ENCODE data around the gene AFF3.

DNA sequence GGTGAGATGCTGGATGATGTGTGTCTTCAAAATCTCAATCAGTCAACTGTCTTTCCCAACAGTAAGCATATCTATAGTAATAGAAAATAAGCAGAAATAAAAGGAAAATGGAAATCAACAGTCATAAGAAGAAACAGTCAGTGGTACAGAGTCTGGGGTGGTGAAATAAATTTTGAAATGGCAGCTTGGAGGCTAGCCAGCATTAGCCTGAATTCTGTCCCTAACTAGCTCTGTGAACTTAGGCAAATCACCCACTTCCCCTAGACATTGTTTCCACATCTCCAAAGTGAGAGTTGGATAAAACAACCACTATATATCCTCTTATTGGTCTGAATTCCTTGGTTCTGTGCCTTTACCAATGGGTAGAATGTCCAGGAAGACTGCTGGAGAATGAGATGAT, 462.9 kb downstream of the AFF3 start:
- TF ChIP-seq CTCF (IDR thresholded peaks at IDR 0.05; ENCODE audit: low read length): no peak
- TF ChIP-seq EZH2 (IDR thresholded peaks at IDR 0.05; ENCODE audit: borderline replicate concordance, low read length): no peak

All from OCI-LY1 (cell line).